Liver (tissue), 3 donors: Measurements from ENCODE around the gene C10orf143.

Experiments
- SP1 ChIP-seq: IDR thresholded peaks from 2 replicates; pipeline ENCODE4 v1.6.1; 2018; ENCODE audit warnings: antibody characterized with exemption, mild to moderate bottlenecking
- TF ChIP-seq, protein P1 (sequence below): fragments of 150-350 bp; IDR thresholded peaks from 2 replicates; pipeline ENCODE4 v1.5.1; 2017; ENCODE audit warnings: improper control_type of control experiment, low read depth, low read length; ENCODE audit not compliant: missing input control
- donor health status: healthy.
- donor health status: healthy.

DNA sequence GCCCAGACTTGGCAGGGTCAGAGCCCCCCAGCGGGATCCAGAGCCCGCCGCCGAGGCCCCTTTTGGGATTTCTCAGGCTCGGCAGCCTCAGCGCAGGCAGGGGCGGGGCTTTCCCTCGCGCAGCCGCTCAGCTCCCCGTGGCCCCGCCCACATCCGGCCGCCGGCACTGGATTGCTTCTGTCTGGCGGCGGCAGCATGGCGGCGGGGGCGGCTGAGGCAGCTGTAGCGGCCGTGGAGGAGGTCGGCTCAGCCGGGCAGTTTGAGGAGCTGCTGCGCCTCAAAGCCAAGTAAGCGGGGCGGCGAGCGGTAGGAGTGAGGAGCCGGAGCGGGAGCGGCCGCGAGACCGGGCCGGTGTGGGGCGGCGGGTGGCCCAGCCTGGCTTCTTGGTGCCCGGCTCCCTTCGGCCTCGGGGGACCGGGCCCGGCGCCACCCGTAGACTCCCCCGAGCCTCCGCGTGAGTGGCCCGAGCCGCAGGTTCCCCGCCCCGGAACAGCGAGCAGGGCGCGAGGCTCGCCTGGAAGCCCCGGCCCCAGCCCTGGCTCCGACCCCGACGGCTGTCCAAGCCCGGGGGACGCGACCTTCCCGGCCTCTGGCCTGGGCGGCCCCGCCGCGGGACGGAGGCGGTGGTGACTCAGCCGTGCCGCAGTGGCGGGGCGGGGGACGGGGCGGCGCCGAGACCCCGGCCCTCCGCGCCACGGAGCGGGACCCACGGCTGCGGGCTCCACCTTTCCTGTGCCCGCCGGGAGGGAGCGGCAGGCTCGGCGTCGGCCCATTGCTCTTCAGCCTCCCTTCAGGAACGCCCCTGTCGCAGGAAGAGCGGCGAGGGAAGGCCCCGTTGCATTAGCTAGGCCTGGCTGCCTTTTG, 25.8 kb upstream of the C10orf143 start, which contains the start of gene GLRX3:
- TF ChIP-seq, protein P1, sequence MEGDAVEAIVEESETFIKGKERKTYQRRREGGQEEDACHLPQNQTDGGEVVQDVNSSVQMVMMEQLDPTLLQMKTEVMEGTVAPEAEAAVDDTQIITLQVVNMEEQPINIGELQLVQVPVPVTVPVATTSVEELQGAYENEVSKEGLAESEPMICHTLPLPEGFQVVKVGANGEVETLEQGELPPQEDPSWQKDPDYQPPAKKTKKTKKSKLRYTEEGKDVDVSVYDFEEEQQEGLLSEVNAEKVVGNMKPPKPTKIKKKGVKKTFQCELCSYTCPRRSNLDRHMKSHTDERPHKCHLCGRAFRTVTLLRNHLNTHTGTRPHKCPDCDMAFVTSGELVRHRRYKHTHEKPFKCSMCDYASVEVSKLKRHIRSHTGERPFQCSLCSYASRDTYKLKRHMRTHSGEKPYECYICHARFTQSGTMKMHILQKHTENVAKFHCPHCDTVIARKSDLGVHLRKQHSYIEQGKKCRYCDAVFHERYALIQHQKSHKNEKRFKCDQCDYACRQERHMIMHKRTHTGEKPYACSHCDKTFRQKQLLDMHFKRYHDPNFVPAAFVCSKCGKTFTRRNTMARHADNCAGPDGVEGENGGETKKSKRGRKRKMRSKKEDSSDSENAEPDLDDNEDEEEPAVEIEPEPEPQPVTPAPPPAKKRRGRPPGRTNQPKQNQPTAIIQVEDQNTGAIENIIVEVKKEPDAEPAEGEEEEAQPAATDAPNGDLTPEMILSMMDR, result no peak
- peak; percentile 44 for TF ChIP-seq SP1
